HFFc6 (cell line): ENCODE data around the gene FOXC1. TPM values are rescaled to one million over a fixed set of nuclear protein-coding genes. Genes with fewer than 3 reads are reported as not detected.

Experiments used
- DNase-seq: peaks from one replicate; pipeline ENCODE4 v3.0.0-alpha.2; 2018
- H3K27ac Mint-ChIP-seq: 2 replicates; pipeline ENCODE4 v1.8.0; 2020; ENCODE audit warnings: mild to moderate bottlenecking, mixed read lengths
- H3K27me3 Mint-ChIP-seq: 2 replicates; pipeline ENCODE4 v1.8.0; 2021; ENCODE audit warnings: mild to moderate bottlenecking, moderate library complexity, mixed read lengths; ENCODE audit not compliant: insufficient read depth
- H3K36me3 Mint-ChIP-seq: 2 replicates; pipeline ENCODE4 v1.8.0; 2021; ENCODE audit warnings: low read depth, mixed read lengths
- H3K4me1 Mint-ChIP-seq: 2 replicates; pipeline ENCODE4 v1.8.0; 2020; ENCODE audit warnings: low read depth, mixed read lengths
- H3K4me3 Mint-ChIP-seq: 2 replicates; pipeline ENCODE4 v1.8.0; 2020; ENCODE audit warnings: mild to moderate bottlenecking, moderate library complexity, mixed read lengths
- H3K9me3 Mint-ChIP-seq: 2 replicates; pipeline ENCODE4 v1.8.0; 2020; ENCODE audit warnings: mild to moderate bottlenecking, mixed read lengths
- CTCF ChIP-seq: fragments of 200-600 bp; sonication (generic); IDR thresholded peaks from 2 replicates; pipeline ENCODE4 v1.5.0; 2021; ENCODE audit warnings: antibody characterized with exemption, mild to moderate bottlenecking
- total RNA-seq, 6 experiments: library from RNA; stranded (reverse); fragmentation: NEBNext Ultra II Directional; extraction: Animal tissue kit (Norgen Biotek cat#: 25700); gene quantifications; 2 replicates in 1 of 6; 3 replicates in 5 of 6; pipeline ENCODE4 v1.2.3, GENCODE V29; 2021

The FOXC1 gene
- total RNA-seq, 6 experiments from 2014 or later, result 15.8 to 18.0 (median 16.9) TPM

GRCh38 chr6:1576166-1576565 lies 33.5 kb upstream of the FOXC1 start:
- no peak overlapping the region for H3K4me3 Mint-ChIP-seq
- H3K36me3 Mint-ChIP-seq, result 0 out of 2 replicates have a peak, but pooled peaks cover 4% of the 10 kb centered on the region

GRCh38 chr6:1576711-1577110 lies 33.0 kb upstream of the FOXC1 start:
- H3K36me3 Mint-ChIP-seq, result no peaks in the 10 kb centered on the region
- no peak for DNase-seq
- TF ChIP-seq CTCF, result no peak
- H3K27me3 Mint-ChIP-seq, result peaks cover 14% of the 10 kb centered on the region
- no peak overlapping the region for H3K27ac Mint-ChIP-seq
- peaks cover 12% of the 10 kb centered on the region for H3K4me1 Mint-ChIP-seq
- no peaks in the 10 kb centered on the region for H3K9me3 Mint-ChIP-seq
- no peak overlapping the region for H3K4me3 Mint-ChIP-seq

More at GRCh38 chr6:1576166-1576565, 33.5 kb upstream of the FOXC1 start:
- Mint-ChIP-seq H3K27me3 (peaks cover 12% of the 10 kb centered on the region), H3K4me1 (peaks cover 12% of the 10 kb centered on the region), H3K9me3 (peaks cover 3% of the 10 kb centered on the region; the same call in 1 of the 2 replicates), H3K27ac (no peak overlapping the region)
- TF ChIP-seq CTCF, result no peak
- DNase-seq, result no peak

- Mint-ChIP-seq H3K9me3 (no peaks in the 10 kb centered on the region), H3K27ac (no peak overlapping the region), H3K4me1 (peaks cover 12% of the 10 kb centered on the region), H3K36me3 (no peaks in the 10 kb centered on the region), H3K27me3 (peaks cover 14% of the 10 kb centered on the region), H3K4me3 (no peak overlapping the region)
- TF ChIP-seq CTCF, result no peak
- DNase-seq, result no peak
Observed at GRCh38 chr6:1577146-1577680, 32.5 kb upstream of the FOXC1 start.

- peaks cover 12% of the 10 kb centered on the region for H3K4me1 Mint-ChIP-seq
- H3K27me3 Mint-ChIP-seq, result peaks cover 14% of the 10 kb centered on the region
- no peak overlapping the region for H3K27ac Mint-ChIP-seq
- no peak for TF ChIP-seq CTCF
- H3K4me3 Mint-ChIP-seq, result no peak overlapping the region; the same call in 1 of the 2 replicates
- DNase-seq, result no peak
- no peaks in the 10 kb centered on the region for H3K9me3 Mint-ChIP-seq
- H3K36me3 Mint-ChIP-seq, result no peaks in the 10 kb centered on the region
Observed at GRCh38 chr6:1577896-1578745, 31.6 kb upstream of the FOXC1 start.

GRCh38 chr6:1579096-1579495 lies 30.6 kb upstream of the FOXC1 start:
- DNase-seq, result no peak
- no peak for TF ChIP-seq CTCF
- no peak overlapping the region for H3K27ac Mint-ChIP-seq
- H3K27me3 Mint-ChIP-seq, result peaks cover 18% of the 10 kb centered on the region
- H3K36me3 Mint-ChIP-seq, result no peaks in the 10 kb centered on the region
- no peak overlapping the region for H3K4me3 Mint-ChIP-seq
- H3K9me3 Mint-ChIP-seq, result no peaks in the 10 kb centered on the region; the same call in 1 of the 2 replicates
- peaks cover 12% of the 10 kb centered on the region for H3K4me1 Mint-ChIP-seq
